Lung (tissue), 12 donors: ENCODE measurements around the gene ZPR1. TPM values are rescaled to one million over a fixed set of nuclear protein-coding genes. Genes with fewer than 3 reads are reported as not detected.
A peak's percentile ranks its signal among the peaks of the same experiment; 100 is the strongest.
"Not testable (repeated sequence)": the region's sequence is repeated elsewhere in the genome, so short reads cannot be mapped to it uniquely, and the experiment has no call there.

Experiments
- ATAC-seq: fragments of 200-7000 bp; cut with Tn5 transposase; one replicate; pipeline ENCODE4 v1.9.1; 2020; ENCODE audit warnings: moderate number of reproducible peaks; ENCODE audit not compliant: insufficient read depth, low FRiP score
- DNase-seq, 3 donors: peaks; one replicate each; pipeline ENCODE4 v3.0.0-alpha.2; 2013 to 2017
- H3K27ac ChIP-seq, 2 donors: one replicate each; pipeline ENCODE4 v1.5.1; 2013; ENCODE audit warnings: mild to moderate bottlenecking in 2 of 2, moderate library complexity in 2 of 2, control low read depth in 1 of 2, inconsistent platforms in 1 of 2, low read depth in 1 of 2, low read length in 1 of 2
- H3K27me3 ChIP-seq, 3 donors: one replicate each; pipeline ENCODE4 v1.5.1; 2013; ENCODE audit warnings: low read length in 2 of 3; ENCODE audit not compliant: control insufficient read depth in 3 of 3, insufficient read depth in 3 of 3
- H3K36me3 ChIP-seq, 4 donors: one replicate each; pipeline ENCODE4 v1.5.1; 2013; ENCODE audit warnings: low read length in 4 of 4, mild to moderate bottlenecking in 1 of 4, moderate library complexity in 1 of 4; ENCODE audit not compliant: control insufficient read depth in 4 of 4, insufficient read depth in 4 of 4
- H3K4me1 ChIP-seq, 5 donors: one replicate each; pipeline ENCODE4 v1.5.1; 2013; ENCODE audit warnings: low read length in 5 of 5, mild to moderate bottlenecking in 2 of 5, moderate library complexity in 1 of 5; ENCODE audit not compliant: control insufficient read depth in 5 of 5, insufficient read depth in 5 of 5
- H3K4me3 ChIP-seq: one replicate; pipeline ENCODE4 v1.5.1; 2013; ENCODE audit warnings: mild to moderate bottlenecking, control low read depth, moderate library complexity
- H3K9ac ChIP-seq, 2 donors: one replicate each; pipeline ENCODE4 v1.5.1; 2013; ENCODE audit warnings: low read length in 2 of 2, control low read depth in 1 of 2; ENCODE audit not compliant: insufficient read depth in 1 of 2
- H3K9me3 ChIP-seq, 4 donors: one replicate each; pipeline ENCODE4 v1.5.1; 2013; ENCODE audit warnings: low read length in 3 of 4, mild to moderate bottlenecking in 1 of 4, moderate library complexity in 1 of 4; ENCODE audit not compliant: control insufficient read depth in 4 of 4, insufficient read depth in 3 of 4
- WGBS, 2 donors: extraction: QIAGEN DNeasy Blood & Tissue Kit; methylation state at CpG; one replicate each; pipeline ENCODE4 v1.1.7; 2013; 5-methylcytosine and 5-hydroxymethylcytosine counted together
- polyA plus RNA-seq, 2 donors: library from polyadenylated mRNA; stranded (reverse); fragments of 200-250 nt; gene quantifications; one replicate each; pipeline ENCODE4 v1.2.1, GENCODE V29; 2013
- total RNA-seq, 2 donors: library from RNA; depleted of rRNA in 1 of 2; stranded (reverse); fragments of >200 nt in 1 of 2; gene quantifications; one replicate each; pipeline ENCODE4 v1.2.1, GENCODE V29; 2014 to 2021
- TF ChIP-seq, protein P1 (sequence below): IDR thresholded peaks from 2 replicates; pipeline ENCODE4 v1.5.1; 2012; ENCODE audit warnings: mild to moderate bottlenecking; ENCODE audit errors: control extremely low read depth, extremely low read depth
- donor health status: control.
- donor health status: control.
- donor health status: Bipolar disorder and iron deficiency.
- donor health status: healthy.
- donor health status: DM: yes; HTN: yes; CAD: no.

The ZPR1 gene
- total and polyA plus RNA-seq, 4 donors, result 19.4 to 50.9 (median 34.5) TPM

DNA sequence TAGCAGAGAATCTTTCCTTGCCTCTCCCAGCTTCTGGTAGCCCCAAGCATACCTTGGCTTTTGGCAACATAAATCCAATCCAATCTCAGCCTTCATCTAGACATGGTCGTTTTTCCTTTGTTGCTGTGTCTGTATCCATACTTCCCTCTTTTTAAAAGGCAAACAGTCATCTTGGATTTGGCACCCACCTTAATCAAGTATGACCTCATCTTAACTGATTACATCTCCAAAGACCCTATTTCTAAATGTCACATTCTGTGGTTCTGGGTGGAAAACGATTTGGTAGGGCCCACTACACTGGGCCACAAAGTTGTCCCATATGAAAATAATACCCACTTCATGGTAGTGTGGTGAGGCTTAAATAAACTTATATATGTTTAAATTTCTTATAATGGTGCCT lies 15.9 kb downstream of the ZPR1 start:
- ATAC-seq (no peak), DNase-seq (peak in 1 of 3 donors; percentile 20)
- Histone ChIP-seq H3K36me3 (peaks cover 0 to 7% (median 5%) of the 10 kb centered on the region in 4 donors), H3K27me3 (no peaks in the 10 kb centered on the region), H3K4me1 (peaks cover 6 to 21% (median 6%) of the 10 kb centered on the region in 5 donors), H3K9ac (peak overlapping the region; percentile 44 to 79), H3K4me3 (peak overlapping the region; percentile 16), H3K27ac (no peak overlapping the region), H3K9me3 (no peaks in the 10 kb centered on the region)
- WGBS, 2 donors, result 5 to 9% methylated on average over 2 of the region's 2 CpGs
- TF ChIP-seq, protein P1, sequence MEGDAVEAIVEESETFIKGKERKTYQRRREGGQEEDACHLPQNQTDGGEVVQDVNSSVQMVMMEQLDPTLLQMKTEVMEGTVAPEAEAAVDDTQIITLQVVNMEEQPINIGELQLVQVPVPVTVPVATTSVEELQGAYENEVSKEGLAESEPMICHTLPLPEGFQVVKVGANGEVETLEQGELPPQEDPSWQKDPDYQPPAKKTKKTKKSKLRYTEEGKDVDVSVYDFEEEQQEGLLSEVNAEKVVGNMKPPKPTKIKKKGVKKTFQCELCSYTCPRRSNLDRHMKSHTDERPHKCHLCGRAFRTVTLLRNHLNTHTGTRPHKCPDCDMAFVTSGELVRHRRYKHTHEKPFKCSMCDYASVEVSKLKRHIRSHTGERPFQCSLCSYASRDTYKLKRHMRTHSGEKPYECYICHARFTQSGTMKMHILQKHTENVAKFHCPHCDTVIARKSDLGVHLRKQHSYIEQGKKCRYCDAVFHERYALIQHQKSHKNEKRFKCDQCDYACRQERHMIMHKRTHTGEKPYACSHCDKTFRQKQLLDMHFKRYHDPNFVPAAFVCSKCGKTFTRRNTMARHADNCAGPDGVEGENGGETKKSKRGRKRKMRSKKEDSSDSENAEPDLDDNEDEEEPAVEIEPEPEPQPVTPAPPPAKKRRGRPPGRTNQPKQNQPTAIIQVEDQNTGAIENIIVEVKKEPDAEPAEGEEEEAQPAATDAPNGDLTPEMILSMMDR, result no peak

DNA sequence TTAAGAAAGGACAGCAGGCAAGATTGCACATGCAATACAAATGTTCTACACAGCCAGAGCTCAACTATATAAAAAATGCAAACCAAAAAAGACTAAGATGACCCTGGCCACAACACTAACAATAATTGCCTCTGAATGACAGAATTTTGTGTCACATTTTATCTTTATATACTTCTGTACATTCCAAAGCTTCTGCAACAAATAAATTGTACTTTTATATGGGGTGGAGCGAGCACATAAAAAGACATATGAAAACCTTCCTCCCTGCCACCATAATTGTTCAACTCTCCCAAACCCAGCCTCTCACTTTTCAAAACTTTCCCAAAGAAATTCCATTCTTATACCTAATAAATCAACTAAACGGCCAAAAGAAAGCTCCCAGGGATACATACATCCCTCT lies 25.7 kb downstream of the ZPR1 start:
- no peaks in the 10 kb centered on the region for H3K9me3 ChIP-seq
- no peaks in the 10 kb centered on the region for H3K27me3 ChIP-seq
- WGBS, 2 donors, result 89 to 96% methylated on average over 2 of the region's 2 CpGs
- no peak overlapping the region for H3K9ac ChIP-seq
- DNase-seq (no peak), ATAC-seq (no peak)
- no peak overlapping the region for H3K4me3 ChIP-seq
- peaks cover 19 to 56% (median 40%) of the 10 kb centered on the region in 4 donors for H3K36me3 ChIP-seq
- no peaks in the 10 kb centered on the region for H3K4me1 ChIP-seq
- no peak overlapping the region for H3K27ac ChIP-seq
- TF ChIP-seq, protein P1, result no peak

DNA sequence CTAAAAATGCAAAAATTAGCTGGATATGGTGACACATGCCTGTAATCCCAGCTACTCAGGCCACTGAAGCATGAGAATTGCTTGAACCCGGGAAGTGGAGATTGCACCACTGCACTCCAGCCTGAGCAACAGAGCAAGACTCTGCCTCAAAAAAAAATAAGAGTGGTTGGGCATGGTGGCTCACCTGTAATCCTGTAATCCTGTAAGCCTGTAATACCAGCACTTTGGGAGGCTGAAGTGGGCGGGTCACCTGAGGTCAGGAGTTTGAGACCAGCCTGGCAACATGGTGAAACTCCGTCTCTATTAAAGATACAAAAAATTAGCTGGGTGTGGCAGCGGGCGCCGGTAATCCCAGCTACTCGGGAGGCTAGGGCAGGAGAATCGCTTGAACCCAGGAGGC lies 31.8 kb downstream of the ZPR1 start:
- not testable (repeated sequence) for DNase-seq, H3K4me3 ChIP-seq, H3K4me1 ChIP-seq, ATAC-seq, H3K9ac ChIP-seq, H3K27me3 ChIP-seq, H3K9me3 ChIP-seq, H3K27ac ChIP-seq
- H3K36me3 ChIP-seq, result peaks cover 21 to 55% (median 32%) of the 10 kb centered on the region in 4 donors
- 79 to 93% methylated on average over 8 of the region's 8 CpGs for WGBS, 2 donors

DNA sequence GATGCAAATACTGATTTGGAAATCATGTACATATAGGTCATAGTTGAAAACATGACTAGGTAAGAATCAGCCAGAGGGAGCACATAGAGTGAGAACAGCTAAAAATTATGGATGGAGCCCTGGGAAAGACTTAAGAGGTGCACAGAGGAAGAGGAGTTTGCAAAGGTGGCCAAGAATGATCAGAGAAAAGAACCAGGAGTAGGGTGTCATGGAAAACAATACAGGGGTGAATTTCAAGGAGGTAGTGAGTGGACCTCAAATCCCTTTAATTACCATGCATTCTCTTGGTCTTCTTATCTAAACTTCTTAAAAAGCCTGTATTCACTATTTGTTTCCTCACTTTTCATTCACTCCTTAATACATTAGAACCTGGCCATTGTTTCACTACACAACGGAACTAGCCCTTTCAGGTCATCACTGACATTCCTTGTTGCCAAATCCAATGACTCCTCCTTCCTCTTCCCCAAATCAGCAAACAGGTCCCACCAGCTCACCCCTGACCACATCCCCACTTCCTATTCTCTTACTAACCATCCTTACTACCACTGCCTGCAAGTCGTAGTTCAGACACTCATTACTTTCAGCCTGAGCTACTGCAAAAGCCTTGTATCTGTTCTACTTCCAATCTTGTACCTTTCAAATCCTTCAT lies 37.6 kb downstream of the ZPR1 start:
- no peak for DNase-seq
- Histone ChIP-seq H3K27me3 (no peaks in the 10 kb centered on the region), H3K27ac (no peak overlapping the region), H3K4me3 (no peak overlapping the region), H3K9me3 (no peaks in the 10 kb centered on the region), H3K4me1 (peaks cover 0 to 7% (median 0%) of the 10 kb centered on the region in 5 donors), H3K9ac (no peak overlapping the region), H3K36me3 (peaks cover 22 to 51% (median 35%) of the 10 kb centered on the region in 4 donors)
- 41 to 71% methylated on average over 2 of the region's 2 CpGs for WGBS, 2 donors
- no peak for ATAC-seq
- TF ChIP-seq, protein P1, result no peak
